ENCODE data around the gene PHLDB2.

GRCh38 chr3:111943533-111943932 is 84.5 kb downstream of the PHLDB2 start:
- TF ChIP-seq POLR2AphosphoS5 (IDR thresholded peaks at IDR 0.05) (no peak), CTCF (IDR thresholded peaks at IDR 0.05) (no peak), POLR2A (IDR thresholded peaks at IDR 0.05) (no peak)

Data from upper lobe of left lung (tissue), 4 donors.